H1 (cell line): ENCODE measurements around the gene MBLAC1. TPM values are rescaled to one million over a fixed set of nuclear protein-coding genes. Genes with fewer than 3 reads are reported as not detected.

Experiments used
- BCL11A ChIP-seq, 2 experiments: IDR thresholded peaks; one replicate each; pipeline ENCODE4 v1.6.1; 2011; ENCODE audit warnings: low read depth in 2 of 2, low read length in 2 of 2, mild to moderate bottlenecking in 2 of 2
- BRCA1 ChIP-seq: IDR thresholded peaks from 2 replicates; pipeline ENCODE4 v1.6.1; 2012; ENCODE audit warnings: low read depth, low read length, improper control_type of control experiment
- CBX8 ChIP-seq: fragments of 300-800, 300-1000 bp; sonication (generic); IDR thresholded peaks from 2 replicates; pipeline ENCODE4 v1.7.1; 2016; ENCODE audit warnings: low read depth, low read length, borderline replicate concordance
- CHD1 ChIP-seq: IDR thresholded peaks from 2 replicates; pipeline ENCODE4 v1.6.1; 2012; ENCODE audit warnings: low read depth, low read length, improper control_type of control experiment
- CHD2 ChIP-seq: IDR thresholded peaks from 2 replicates; pipeline ENCODE4 v1.6.1; 2012; ENCODE audit warnings: low read length, improper control_type of control experiment
- CTBP2 ChIP-seq: IDR thresholded peaks from 2 replicates; pipeline ENCODE4 v1.7.0; 2011; ENCODE audit warnings: borderline replicate concordance, mild to moderate bottlenecking, moderate library complexity, mixed read lengths, low read length; ENCODE audit not compliant: insufficient read depth, insufficient read length
- EP300 ChIP-seq, 2 experiments: IDR thresholded peaks; 1 replicate in 1 of 2; 2 replicates in 1 of 2; pipeline ENCODE4 v1.6.1; 2011 to 2012; ENCODE audit warnings: low read depth in 2 of 2, low read length in 2 of 2, mild to moderate bottlenecking in 2 of 2, borderline replicate concordance in 1 of 2, inconsistent platforms in 1 of 2, moderate library complexity in 1 of 2
- HDAC6 ChIP-seq: IDR thresholded peaks from one replicate; pipeline ENCODE4 v1.7.1; 2012; ENCODE audit warnings: low read depth, mild to moderate bottlenecking, inconsistent platforms, low read length, moderate library complexity
- JUN ChIP-seq: IDR thresholded peaks from 2 replicates; pipeline ENCODE4 v1.6.1; 2011; ENCODE audit warnings: low read depth, mild to moderate bottlenecking, improper control_type of control experiment, low read length
- JUND ChIP-seq: IDR thresholded peaks from 2 replicates; pipeline ENCODE4 v1.6.1; 2011; ENCODE audit warnings: mild to moderate bottlenecking, improper control_type of control experiment, low read length
- KDM4A ChIP-seq: IDR thresholded peaks from one replicate; pipeline ENCODE4 v1.7.1; 2012; ENCODE audit warnings: low read depth, mild to moderate bottlenecking, moderate library complexity, low read length, inconsistent platforms; ENCODE audit not compliant: severe bottlenecking
- KDM5A ChIP-seq: fragments of 200-600 bp; IDR thresholded peaks from 2 replicates; pipeline ENCODE4 v1.7.1; 2012; ENCODE audit warnings: mild to moderate bottlenecking, low read length, inconsistent platforms, mixed read lengths
- PHF8 ChIP-seq: fragments of 200-600 bp; sonication (generic); conservative IDR thresholded peaks from 2 replicates; pipeline ENCODE4 v1.7.1; 2012; ENCODE audit warnings: low read depth, mild to moderate bottlenecking, inconsistent platforms, low read length, moderate library complexity
- POLR2A ChIP-seq, 2 experiments: IDR thresholded peaks; 1 replicate in 1 of 2; 2 replicates in 1 of 2; pipeline ENCODE4 v1.6.1; 2011; ENCODE audit warnings: low read depth in 2 of 2, low read length in 2 of 2, mild to moderate bottlenecking in 2 of 2; ENCODE audit errors: control extremely low read depth in 1 of 2
- POLR2AphosphoS5 ChIP-seq: IDR thresholded peaks from 2 replicates; pipeline ENCODE4 v1.6.1; 2011; ENCODE audit warnings: low read depth, low read length
- RAD21 ChIP-seq, 2 experiments: IDR thresholded peaks in 1 of 2; conservative IDR thresholded peaks in 1 of 2; 2 replicates each; pipeline ENCODE4 v1.6.1; 2011; ENCODE audit warnings: low read depth in 2 of 2, low read length in 2 of 2, improper control_type of control experiment in 1 of 2, inconsistent platforms in 1 of 2, mild to moderate bottlenecking in 1 of 2, moderate library complexity in 1 of 2
- RBBP5 ChIP-seq: IDR thresholded peaks from 2 replicates; pipeline ENCODE4 v1.7.1; 2012; ENCODE audit warnings: low read depth, mild to moderate bottlenecking, inconsistent platforms, low read length, moderate library complexity, borderline replicate concordance
- RNF2 ChIP-seq: fragments of 200-900, 300-1000 bp; sonication (generic); IDR thresholded peaks from 2 replicates; pipeline ENCODE4 v1.7.1; 2016; ENCODE audit warnings: borderline replicate concordance, low read depth, mild to moderate bottlenecking, antibody characterized with exemption, low read length; ENCODE audit not compliant: poor library complexity, severe bottlenecking; ENCODE audit errors: missing control alignments
- RXRA ChIP-seq: IDR thresholded peaks from 2 replicates; pipeline ENCODE4 v1.6.1; 2011; ENCODE audit warnings: low read depth, mild to moderate bottlenecking, low read length, moderate library complexity; ENCODE audit not compliant: insufficient read depth
- SAP30 ChIP-seq: fragments of 300-600 bp; sonication (generic); IDR thresholded peaks from 2 replicates; pipeline ENCODE4 v1.7.1; 2012; ENCODE audit warnings: low read length, moderate library complexity, mild to moderate bottlenecking, inconsistent platforms; ENCODE audit not compliant: insufficient read depth, insufficient replicate concordance
- TAF1 ChIP-seq: IDR thresholded peaks from 2 replicates; pipeline ENCODE4 v1.6.1; 2011; ENCODE audit warnings: mild to moderate bottlenecking, low read depth, low read length
- TCF12 ChIP-seq: IDR thresholded peaks from 2 replicates; pipeline ENCODE4 v1.6.1; 2011; ENCODE audit warnings: low read depth, mild to moderate bottlenecking, low read length
- polyA plus RNA-seq, 7 experiments: library from polyadenylated mRNA; depleted of rRNA in 3 of 7; stranded (reverse) in 5 of 7; unstranded in 2 of 7; fragments of >200 nt in 5 of 7; fragments of 200-250 nt in 2 of 7; gene quantifications; 1 replicate in 5 of 7; 2 replicates in 1 of 7; 4 replicates in 1 of 7; pipeline versions ENCODE4 v1.2.1 to v1.2.3, GENCODE V29; 2011 to 2013; ENCODE audit warnings: missing spikeins in 2 of 7, mixed read lengths in 2 of 7
- total RNA-seq: library from RNA; stranded (reverse); fragmentation: NEBNext Ultra II Directional; extraction: Animal tissue kit (Norgen Biotek cat#: 25700); gene quantifications from 2 replicates; pipeline ENCODE4 v1.2.1, GENCODE V29; 2021

Gene MBLAC1
- total and polyA plus RNA-seq, 2 of the 8 experiments (the other 6 are each of a cell fraction or from before 2014, with no cell fraction given): 1.00 to 1.7 TPM

DNA sequence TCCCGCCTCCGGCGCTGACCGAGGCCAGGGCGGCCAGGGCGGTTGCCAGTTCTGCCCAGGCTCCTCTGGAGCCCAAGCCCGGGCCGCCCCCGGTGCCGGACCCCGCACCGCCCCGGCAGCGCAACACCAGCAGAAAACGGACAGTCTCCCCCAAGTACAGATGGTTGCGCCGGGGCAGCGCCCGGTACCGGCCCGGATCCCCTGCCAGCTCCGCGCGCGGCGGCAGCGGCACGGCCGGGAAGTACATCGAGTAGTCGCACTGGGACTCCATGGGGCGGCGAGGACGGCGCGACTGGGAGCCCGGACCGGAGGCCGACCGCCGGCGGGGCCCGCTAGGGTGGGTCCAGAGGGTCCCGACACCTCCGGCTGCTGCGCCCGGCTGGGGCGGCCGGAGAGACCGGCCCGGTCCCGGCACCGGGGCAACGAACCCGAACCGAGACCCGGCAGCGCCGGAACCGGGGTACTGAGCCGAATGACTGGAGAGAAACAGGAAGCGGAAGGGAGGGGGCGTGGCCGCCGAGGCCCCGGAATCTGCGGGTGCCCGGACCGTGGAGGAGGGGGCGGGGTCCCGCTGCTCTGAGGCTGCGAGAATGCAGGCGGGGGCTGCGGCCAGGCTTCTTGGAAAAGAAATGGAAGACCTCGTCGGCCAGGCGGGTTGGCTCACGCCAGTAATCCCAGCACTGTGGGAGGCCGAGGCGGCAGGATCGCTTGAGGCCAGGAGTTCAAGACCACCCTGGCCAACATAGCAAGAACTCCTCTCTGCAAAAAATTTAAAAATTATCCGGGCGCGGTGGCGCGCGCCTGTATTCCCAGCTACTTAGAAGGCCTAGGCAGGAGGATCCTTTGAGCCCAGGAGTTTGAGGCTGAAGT is 31.7 kb downstream of the MBLAC1 start, which contains the start of gene TRAPPC14 (continued):
- no peak for TF ChIP-seq RNF2
- TF ChIP-seq SAP30: no peak
- TF ChIP-seq CTBP2: no peak
- peak; percentile 38; the same call in 1 of the 2 replicates for TF ChIP-seq TAF1
- TF ChIP-seq BCL11A (IDR thresholded peaks at IDR 0.05; ENCODE audit: low read depth in 2 of 2, low read length in 2 of 2): no peak
- TF ChIP-seq JUND: no peak
- no peak for TF ChIP-seq RAD21 (IDR thresholded peaks at IDR 0.05 in 1 of 2, conservative IDR thresholded peaks at IDR 0.05 in 1 of 2; ENCODE audit: low read depth in 2 of 2, low read length in 2 of 2)
- TF ChIP-seq BRCA1: no peak
- TF ChIP-seq TCF12: no peak
- TF ChIP-seq EP300 (IDR thresholded peaks at IDR 0.05; ENCODE audit: borderline replicate concordance in 1 of 2, low read depth in 2 of 2, low read length in 2 of 2): peak in 1 of 2 experiments; percentile 48; a peak in 1 of 3 replicates
- no peak for TF ChIP-seq CBX8
- no peak for TF ChIP-seq CHD1
- TF ChIP-seq JUN: no peak
- TF ChIP-seq RXRA: no peak
- peak; percentile 88; the same call in 1 of the 2 replicates for TF ChIP-seq RBBP5
- peak; percentile 66 for TF ChIP-seq KDM4A
- TF ChIP-seq KDM5A: 0 out of 2 replicates have a peak, but pooled peaks have one; percentile 20
- peak; percentile 14; the same call in 1 of the 2 replicates for TF ChIP-seq POLR2AphosphoS5
- TF ChIP-seq CHD2: no peak
- TF ChIP-seq PHF8: peak; percentile 74
- peak; percentile 16 to 30; a peak in 1 of 3 replicates for TF ChIP-seq POLR2A (IDR thresholded peaks at IDR 0.05; ENCODE audit: control extremely low read depth in 1 of 2, low read depth in 2 of 2, low read length in 2 of 2)
- no peak for TF ChIP-seq HDAC6
